Choroid plexus epithelial cell (primary cell): ENCODE results near the gene NHERF2.

Experiments used
- DNase-seq: peaks from one replicate; pipeline ENCODE4 v3.0.0-alpha.2; 2010; ENCODE audit warnings: low read depth
- H3K4me3 ChIP-seq: 2 replicates; pipeline ENCODE4 v1.5.1; 2011; ENCODE audit warnings: low read depth, mild to moderate bottlenecking, control low read depth, low read length, moderate library complexity
- TF ChIP-seq, protein P1 (sequence below): conservative IDR thresholded peaks from 2 replicates; pipeline ENCODE4 v1.5.1; 2011; ENCODE audit warnings: low read depth, mild to moderate bottlenecking, control low read depth, inconsistent platforms, low read length, moderate library complexity

Gene NHERF2

DNA sequence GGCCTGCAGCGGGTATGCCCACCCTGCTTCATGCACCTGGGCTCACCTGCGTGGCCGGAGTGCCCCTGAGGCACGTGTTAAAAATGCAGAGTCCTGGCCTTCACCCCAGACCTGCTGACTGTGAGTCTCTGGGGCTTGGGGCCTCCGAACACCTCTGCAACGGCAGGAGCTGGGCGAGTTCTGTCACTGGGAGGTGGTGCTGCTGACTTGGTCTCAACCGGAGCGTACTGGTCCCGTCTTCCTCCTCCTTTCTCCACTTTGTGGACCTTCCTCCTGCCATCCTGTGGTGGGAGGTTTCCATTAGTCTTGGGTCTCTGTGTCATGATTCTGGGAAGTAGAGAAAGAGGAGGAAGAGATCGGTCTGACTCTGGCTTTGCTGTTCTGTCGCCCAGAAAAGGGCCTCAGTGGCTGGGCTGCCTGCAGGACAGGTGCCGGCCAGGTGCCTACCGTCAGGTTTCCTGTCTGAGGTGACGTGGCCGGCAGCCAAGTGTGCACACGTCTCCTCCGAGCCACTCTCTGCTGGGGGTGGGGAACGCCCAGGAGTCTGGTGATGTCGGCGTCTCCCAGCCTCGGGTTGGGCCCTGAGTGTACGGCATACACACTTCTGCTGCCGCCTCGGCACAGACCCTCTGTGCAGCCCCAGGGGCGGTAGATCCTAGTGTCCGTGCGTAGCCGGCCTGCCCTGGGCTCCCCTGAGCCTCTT is 28.0 kb downstream of the NHERF2 start:
- TF ChIP-seq, protein P1, sequence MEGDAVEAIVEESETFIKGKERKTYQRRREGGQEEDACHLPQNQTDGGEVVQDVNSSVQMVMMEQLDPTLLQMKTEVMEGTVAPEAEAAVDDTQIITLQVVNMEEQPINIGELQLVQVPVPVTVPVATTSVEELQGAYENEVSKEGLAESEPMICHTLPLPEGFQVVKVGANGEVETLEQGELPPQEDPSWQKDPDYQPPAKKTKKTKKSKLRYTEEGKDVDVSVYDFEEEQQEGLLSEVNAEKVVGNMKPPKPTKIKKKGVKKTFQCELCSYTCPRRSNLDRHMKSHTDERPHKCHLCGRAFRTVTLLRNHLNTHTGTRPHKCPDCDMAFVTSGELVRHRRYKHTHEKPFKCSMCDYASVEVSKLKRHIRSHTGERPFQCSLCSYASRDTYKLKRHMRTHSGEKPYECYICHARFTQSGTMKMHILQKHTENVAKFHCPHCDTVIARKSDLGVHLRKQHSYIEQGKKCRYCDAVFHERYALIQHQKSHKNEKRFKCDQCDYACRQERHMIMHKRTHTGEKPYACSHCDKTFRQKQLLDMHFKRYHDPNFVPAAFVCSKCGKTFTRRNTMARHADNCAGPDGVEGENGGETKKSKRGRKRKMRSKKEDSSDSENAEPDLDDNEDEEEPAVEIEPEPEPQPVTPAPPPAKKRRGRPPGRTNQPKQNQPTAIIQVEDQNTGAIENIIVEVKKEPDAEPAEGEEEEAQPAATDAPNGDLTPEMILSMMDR = no peak
- DNase-seq = no peak
- H3K4me3 ChIP-seq = no peak overlapping the region

DNA sequence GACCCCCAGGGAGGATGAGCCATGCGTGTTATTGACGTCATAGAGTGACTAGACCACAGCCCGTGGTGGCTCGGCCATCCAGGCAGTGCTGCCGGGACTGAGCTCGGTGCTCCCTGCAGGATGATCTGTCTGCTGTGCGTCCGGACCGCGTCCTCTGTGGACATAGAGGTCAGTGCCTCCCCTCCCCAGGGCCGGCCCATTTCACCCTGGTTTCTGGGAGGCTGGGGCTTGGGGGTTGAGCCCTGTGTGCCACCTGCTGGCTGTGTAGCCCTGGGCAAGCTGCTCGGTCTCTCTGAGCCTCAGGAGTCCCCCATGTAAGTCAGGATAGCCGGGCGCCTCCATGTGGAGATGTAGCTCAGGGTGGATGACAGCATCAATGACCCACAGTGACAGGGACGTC is 29.4 kb downstream of the NHERF2 start:
- TF ChIP-seq, protein P1 = peak; percentile 46
- no peak overlapping the region for H3K4me3 ChIP-seq
- DNase-seq = peak; percentile 41

DNA sequence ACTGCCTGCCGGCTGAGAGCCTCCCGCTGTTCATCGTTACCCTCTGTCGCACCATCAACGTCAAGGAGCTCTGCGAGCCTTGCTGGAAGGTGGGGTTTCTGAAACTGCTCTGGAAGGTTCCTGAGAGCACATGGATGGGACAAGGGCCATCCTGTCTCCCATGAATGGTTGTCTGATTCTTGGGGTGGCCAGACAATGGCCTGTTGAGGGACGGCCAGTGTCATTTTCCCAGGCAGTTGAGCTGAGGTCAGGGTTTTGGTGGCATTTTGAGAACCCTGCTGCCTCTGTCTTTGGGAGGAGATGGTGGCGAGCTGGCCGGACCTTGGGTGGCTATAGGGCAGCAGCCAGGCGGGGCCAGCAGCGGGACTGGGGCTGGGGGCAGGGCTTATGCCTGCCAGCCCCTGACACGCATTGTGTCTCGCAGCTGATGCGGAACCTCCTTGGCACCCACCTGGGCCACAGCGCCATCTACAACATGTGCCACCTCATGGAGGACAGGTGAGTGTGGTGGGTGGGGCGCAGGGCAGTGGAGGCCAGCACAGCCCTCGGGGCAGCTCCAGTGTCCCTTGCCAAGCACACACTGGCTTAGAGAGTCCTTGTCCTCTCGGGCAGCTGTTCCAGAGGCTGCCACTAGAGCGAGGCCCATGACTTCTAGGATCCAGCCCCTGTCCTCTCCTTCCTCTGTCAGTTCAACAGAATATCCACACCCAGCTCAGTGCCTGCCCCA is 30.1 kb downstream of the NHERF2 start:
- no peak for DNase-seq
- TF ChIP-seq, protein P1 = peak; percentile 26
- H3K4me3 ChIP-seq = no peak overlapping the region

DNA sequence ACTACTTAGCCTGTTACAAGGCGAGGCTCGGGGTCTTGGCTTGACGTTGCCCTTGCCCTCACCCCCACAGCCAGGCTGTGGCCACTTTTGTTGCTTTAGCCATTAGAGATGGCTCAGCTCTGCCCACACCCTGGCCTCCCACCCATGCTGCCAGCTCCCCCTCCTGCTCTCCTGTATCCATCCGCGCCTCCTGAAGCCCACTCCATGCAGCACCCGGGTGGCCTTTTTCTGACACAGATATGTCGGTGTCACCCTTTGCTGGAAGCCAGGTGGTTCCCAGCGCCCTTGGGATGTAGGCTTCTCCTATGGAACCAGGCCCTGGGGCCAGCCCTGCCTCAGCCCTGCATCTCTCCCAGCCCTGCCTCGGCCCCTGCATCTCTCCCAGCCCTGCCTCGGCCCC is 30.7 kb downstream of the NHERF2 start:
- DNase-seq = no peak
- TF ChIP-seq, protein P1 = no peak
- H3K4me3 ChIP-seq = no peak overlapping the region

DNA sequence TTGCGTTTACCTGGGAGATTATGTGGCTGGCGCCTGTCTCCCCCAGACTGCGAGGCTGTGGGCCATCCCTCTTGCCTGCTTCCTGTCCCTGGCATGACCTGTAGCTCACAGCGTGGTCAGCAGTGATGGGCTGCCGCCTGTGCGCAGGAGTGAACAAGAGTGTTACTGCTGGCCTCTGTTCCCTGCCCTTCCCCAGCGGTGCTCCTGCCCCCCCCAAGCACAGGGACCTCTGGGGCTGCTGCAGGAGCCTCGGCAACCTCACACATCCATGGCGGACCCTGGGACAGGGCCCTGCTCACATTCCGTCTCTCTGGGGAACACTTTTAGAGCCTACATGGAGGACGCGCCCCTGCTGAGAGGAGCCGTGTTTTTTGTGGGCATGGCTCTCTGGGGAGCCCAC is 31.7 kb downstream of the NHERF2 start:
- TF ChIP-seq, protein P1 = no peak
- no peak for DNase-seq
- H3K4me3 ChIP-seq = no peak overlapping the region

DNA sequence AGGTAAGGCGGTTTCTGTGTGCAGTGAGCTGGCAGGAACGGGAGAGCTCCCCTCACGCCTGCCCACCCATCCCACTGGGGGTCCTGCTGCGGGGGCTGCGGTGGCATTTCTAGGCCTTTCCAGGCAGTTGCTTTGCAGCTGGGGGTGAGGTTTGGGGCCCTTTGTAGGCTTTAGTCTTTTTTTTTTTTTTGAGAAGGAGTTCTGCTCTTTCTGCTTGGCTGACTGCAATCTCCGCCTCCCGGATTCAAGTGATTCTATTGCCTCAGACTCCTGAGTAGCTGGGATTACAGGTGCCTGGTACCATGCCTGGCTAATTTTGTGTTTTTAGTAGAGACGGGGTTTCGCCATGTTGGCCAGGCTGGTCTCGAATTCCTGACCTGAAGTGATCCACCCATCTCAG is 32.2 kb downstream of the NHERF2 start:
- no peak overlapping the region for H3K4me3 ChIP-seq
- TF ChIP-seq, protein P1 = no peak
- DNase-seq = no peak
